H7 (cell line): ENCODE data around the gene TRIM37. TPM values are rescaled to one million over a fixed set of nuclear protein-coding genes. Genes with fewer than 3 reads are reported as not detected.

ENCODE experiments used
- DNase-seq: peaks from one replicate; pipeline ENCODE4 v3.0.0; 2012
- H3K27me3 ChIP-seq: 2 replicates; pipeline ENCODE4 v1.6.0; 2011; ENCODE audit warnings: mild to moderate bottlenecking, low read length; ENCODE audit not compliant: control insufficient read depth, insufficient read depth
- H3K36me3 ChIP-seq: replicated peaks from 2 replicates; pipeline ENCODE4 v1.5.1; 2011; ENCODE audit warnings: low read length; ENCODE audit not compliant: control insufficient read depth, insufficient read depth
- H3K4me3 ChIP-seq: 2 replicates; pipeline ENCODE4 v1.5.1; 2011; ENCODE audit warnings: low read depth, mild to moderate bottlenecking, control low read depth, low read length, moderate library complexity; ENCODE audit not compliant: insufficient read depth
- total RNA-seq: library from RNA; depleted of rRNA; stranded (reverse); fragments of >200 nt; shearing (Covaris generic); gene quantifications from 2 replicates; pipeline ENCODE4 v1.2.3, GENCODE V29; 2014; rRNA removed

Gene TRIM37
- total RNA-seq, 1 experiment from 2014 or later: 61.4 TPM

DNA sequence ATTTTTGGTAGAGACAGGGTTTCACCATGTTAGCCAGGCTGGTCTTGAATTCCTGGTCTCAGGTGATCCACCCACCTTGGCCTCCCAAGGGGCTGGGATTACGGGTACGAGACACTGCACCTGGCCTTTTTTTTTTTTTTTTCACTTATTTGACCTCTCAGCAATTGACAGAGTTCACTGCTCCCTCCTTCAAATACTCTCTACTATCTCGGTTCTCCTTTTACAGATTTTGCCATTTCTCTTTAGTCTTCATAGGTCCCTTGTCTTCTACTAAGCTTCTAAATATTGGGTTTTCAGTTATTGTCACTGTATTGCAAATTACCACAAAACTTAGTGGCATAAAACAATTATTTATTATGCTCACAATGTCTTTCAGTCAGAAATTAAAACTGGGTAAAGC lies 159.3 kb downstream of the TRIM37 start:
- Histone ChIP-seq H3K36me3 (no peaks in the 10 kb centered on the region), H3K27me3 (no peaks in the 10 kb centered on the region), H3K4me3 (no peak overlapping the region)
- no peak for DNase-seq

DNA sequence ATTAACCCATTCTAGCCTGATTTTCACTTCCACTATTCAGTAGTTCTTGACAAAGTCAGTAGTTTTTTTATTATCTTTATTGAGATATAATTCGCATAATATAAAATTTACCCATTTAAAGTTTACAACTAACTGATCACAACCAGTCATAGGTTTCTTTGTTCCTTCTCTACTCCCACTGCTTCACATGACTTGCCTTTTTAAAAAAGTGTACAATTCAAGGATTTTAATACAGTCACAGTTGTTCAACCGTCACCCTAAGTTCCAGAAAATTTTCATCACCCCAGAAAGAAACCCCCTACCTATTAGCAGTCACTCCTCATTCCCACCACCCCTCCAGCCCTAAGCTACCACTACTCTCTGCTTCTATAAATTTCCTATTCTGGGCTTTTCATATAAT lies 162.5 kb downstream of the TRIM37 start:
- no peaks in the 10 kb centered on the region for H3K27me3 ChIP-seq
- H3K4me3 ChIP-seq: no peak overlapping the region
- no peak for DNase-seq
- H3K36me3 ChIP-seq: no peaks in the 10 kb centered on the region

GRCh38 chr17:58936295-58936694 lies 170.4 kb downstream of the TRIM37 start:
- no peak overlapping the region for H3K4me3 ChIP-seq
- no peaks in the 10 kb centered on the region for H3K36me3 ChIP-seq
- no peak for DNase-seq
- no peaks in the 10 kb centered on the region for H3K27me3 ChIP-seq

DNA sequence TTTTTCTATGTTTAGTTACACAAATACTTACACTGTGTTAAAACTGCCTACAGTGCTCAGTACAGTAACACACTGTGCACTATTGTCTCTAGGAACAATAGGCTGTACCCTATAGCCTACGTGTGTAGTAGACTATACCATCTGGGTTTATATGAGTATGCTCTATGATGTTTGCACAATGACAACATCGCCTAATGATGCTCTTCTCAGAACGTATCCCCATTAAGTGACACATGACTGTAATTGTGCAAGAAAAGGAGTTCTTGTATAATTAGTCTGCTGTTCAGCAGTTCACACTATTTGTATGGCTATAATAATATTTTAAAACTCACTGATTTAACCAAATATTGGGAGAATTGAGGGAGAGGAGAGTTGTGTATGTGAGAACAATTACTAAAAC lies 173.7 kb downstream of the TRIM37 start:
- Histone ChIP-seq H3K27me3 (no peaks in the 10 kb centered on the region), H3K36me3 (no peaks in the 10 kb centered on the region), H3K4me3 (no peak overlapping the region)
- DNase-seq: no peak

Other genes with a start within 250 kb of the TRIM37 start
- 48.8 and 51.2 TPM in 2 replicates for gene SKA2, start 48.3 kb upstream of the TRIM37 start, total RNA-seq
- gene PRR11, start 48.9 kb upstream of the TRIM37 start, total RNA-seq: 26.4 and 28.1 TPM in 2 replicates
- 20.0 and 25.9 TPM in 2 replicates for gene SMG8, start 103.2 kb upstream of the TRIM37 start, total RNA-seq
- gene GDPD1, start 113.6 kb upstream of the TRIM37 start, total RNA-seq: 3.1 and 4.3 TPM in 2 replicates
- 0.63 and 2.4 TPM in 2 replicates for gene YPEL2, start 224.8 kb upstream of the TRIM37 start, total RNA-seq